Amniotic epithelial cell (primary cell): ENCODE measurements around the gene VIT.

Experiments
- DNase-seq: peaks from one replicate; pipeline ENCODE4 v3.0.0-alpha.2; 2010; ENCODE audit warnings: low read depth

VIT gene

GRCh38 chr2:36859366-36859792 lies 162.9 kb downstream of the VIT start:
- peak; percentile 1 for DNase-seq

- no peak for DNase-seq
These were observed 165.4 kb downstream of the VIT start for GRCh38 chr2:36861896-36862295.
